ENCODE data around the gene MMP10.

The MMP10 gene

DNA sequence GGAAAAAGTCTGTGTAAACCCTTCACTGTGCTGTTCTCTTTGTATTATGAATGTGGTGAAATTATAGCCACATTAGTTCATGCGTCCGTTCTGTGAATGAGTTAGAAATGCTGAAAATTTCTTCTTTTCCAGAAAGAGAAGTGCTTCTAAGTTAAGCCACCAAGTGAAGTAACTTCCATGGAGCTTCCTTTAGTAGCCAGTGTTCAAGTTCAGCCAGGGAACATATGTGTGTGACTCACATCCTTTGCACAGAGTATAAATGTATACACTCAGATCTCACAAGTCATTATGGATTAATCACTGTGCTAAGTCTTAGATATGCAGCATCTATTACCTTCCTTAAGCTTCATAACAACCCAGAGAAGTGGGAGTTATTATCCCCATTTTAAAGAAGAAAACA is 52.5 kb downstream of the MMP10 start:
- no peak for DNase-seq (ENCODE audit: low spot score)

DNA sequence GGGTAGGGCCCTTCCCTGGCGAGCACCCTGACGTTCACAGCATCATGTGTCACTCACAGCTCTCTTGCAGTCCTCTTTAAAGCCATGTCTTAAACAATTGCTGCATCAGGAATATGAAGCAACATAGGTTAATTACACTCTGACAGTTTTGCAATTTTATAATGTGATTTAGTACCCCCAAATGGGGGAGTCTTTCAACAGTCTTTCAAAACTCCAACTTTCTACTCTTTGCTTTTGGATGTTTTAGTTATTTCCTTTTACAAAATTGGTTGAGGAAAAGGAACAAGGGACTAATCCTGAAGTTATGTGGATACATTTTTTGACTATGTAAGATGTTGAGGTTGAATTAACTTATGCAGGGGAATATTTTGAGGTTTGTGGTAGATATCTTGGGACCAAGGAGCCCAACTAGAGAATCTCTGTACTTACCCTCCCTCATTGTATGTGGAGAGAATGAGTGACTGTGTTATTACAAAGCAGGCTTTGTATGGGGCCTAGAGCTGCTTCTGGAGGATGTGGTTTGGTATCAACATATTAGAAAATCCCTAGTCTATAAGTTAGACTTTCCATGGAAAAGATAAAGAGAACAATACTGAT is 55.4 kb downstream of the MMP10 start, which contains the start of gene MMP8:
Gene MMP8 (minus strand): TSS at position 51 of the 597 bp plus-strand sequence. CDS start 99 bp downstream, outside the sequence.
- no peak for DNase-seq (ENCODE audit: low spot score)

DNA sequence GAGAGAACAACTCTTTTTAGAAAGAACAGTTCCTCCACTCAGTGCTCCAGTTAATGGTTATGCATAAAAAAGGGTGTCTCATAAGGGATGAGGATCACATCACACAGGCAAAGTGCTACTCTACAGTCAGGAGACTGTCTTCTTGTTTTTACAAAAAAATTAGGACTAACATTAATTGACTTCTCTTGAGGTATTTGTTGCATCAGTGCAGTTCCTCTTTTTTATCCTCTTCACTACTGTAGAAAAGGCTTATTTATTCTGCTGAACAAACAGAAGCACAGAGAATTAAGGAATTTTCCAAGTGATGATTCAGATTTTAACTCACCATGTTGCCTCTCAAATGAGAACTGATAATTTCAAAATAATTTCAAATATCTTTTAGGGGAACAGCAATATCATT is 57.6 kb downstream of the MMP10 start:
- DNase-seq (ENCODE audit: low spot score), result no peak
